ENCODE data around the gene ZNF354C. TPM values are rescaled to one million over a fixed set of nuclear protein-coding genes. Genes with fewer than 3 reads are reported as not detected.

ZNF354C gene
- total RNA-seq, 5 donors from 2014 or later (not counting 1 experiment from before 2014, with no cell fraction given): 5.3 to 9.3 (median 8.1) TPM

DNA sequence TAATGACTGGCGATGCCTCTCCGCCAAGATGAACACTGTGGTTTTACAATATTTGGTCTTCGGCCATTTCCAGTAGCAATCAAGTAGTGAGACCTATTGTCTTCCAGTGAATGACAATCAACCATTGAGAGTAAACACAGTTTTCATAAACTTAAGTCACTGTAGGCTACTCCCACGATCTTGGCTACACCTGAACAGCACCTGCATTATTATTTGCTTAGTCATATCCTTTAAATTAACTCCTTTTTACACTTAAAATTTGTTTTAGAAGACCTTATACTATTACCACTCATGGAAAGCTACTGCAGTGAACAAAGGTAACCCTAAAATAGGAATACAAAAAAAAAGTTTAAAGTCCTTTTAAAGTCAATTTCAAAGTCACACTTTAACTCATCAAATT lies 58.2 kb downstream of the ZNF354C start:
- no peak overlapping the region for H3K27ac ChIP-seq (ENCODE audit: low read length)
- H3K4me1 Mint-ChIP-seq: no peaks in the 10 kb centered on the region
- CTCF ChIA-PET: no interaction called here
- H3K9me3 ChIP-seq: no peaks in the 10 kb centered on the region
- H3K4me1 ChIP-seq (ENCODE audit: control insufficient read depth in 1 of 2, extremely low read depth in 1 of 2, insufficient read depth in 2 of 2, low read length in 2 of 2): no peaks in the 10 kb centered on the region
- peaks cover 11 to 25% (median 21%) of the 10 kb centered on the region in 3 donors for H3K9me3 Mint-ChIP-seq
- H3K36me3 ChIP-seq (ENCODE audit: control insufficient read depth in 2 of 2, extremely low read depth in 1 of 2, insufficient read depth in 1 of 2, low read length in 1 of 2): no peaks in the 10 kb centered on the region
- WGBS (ENCODE audit: insufficient coverage): 90% methylated on average over 3 of the region's 4 CpGs
- peaks cover 0 to 10% of the 10 kb centered on the region in 2 experiments for H3K27me3 ChIP-seq (replicated peaks in 1 of 2; ENCODE audit: control insufficient read depth in 2 of 2, extremely low read depth in 1 of 2, insufficient read depth in 2 of 2, low read length in 1 of 2)
- no peak overlapping the region for H3K4me3 ChIP-seq (ENCODE audit: control insufficient read depth in 1 of 2, extremely low read depth in 1 of 2, low read length in 1 of 2)
- H3K4me3 Mint-ChIP-seq: no peak overlapping the region
- no peaks in the 10 kb centered on the region for H3K27me3 Mint-ChIP-seq
- H3K27ac Mint-ChIP-seq: no peak overlapping the region
- POLR2A ChIA-PET: no interaction called here
- peaks cover 3% of the 10 kb centered on the region for H3K36me3 Mint-ChIP-seq
- DNase-seq: no peak
- no peak for ATAC-seq (replicated peaks in 1 of 4)

DNA sequence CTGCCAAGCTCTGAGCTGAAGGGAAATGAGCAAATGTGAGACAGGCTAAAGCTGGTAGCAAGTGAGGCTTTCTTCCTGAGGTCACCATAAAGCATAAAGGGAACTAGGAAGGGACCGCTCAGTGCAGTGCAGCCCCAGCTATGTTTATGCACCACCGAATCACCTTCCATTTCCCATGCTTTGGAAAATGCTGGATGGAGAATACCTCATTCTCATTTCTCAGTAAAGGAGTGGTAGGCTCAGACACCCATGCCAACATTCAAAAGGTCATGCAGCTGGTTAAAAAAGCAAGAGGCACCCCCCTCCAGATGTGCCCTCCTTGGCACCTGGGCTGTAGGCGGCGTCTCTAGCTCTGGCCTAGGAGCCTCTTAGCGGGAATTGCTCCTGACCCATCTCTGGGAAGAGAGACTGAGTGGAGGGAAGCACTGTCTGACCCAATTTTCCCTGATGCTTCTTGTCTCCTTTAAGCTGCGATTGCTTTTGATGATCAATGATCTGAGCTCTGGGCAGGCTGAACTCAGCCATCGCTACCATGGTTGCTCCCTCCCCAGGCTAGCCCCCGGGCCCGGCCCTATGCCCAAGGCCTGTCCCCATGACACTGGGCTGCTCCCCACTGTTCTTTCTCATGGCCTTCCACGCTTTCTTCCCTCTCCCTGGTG lies 58.7 kb downstream of the ZNF354C start:
- Mint-ChIP-seq H3K27me3 (no peaks in the 10 kb centered on the region), H3K4me3 (no peak overlapping the region), H3K27ac (no peak overlapping the region), H3K36me3 (peaks cover 3% of the 10 kb centered on the region), H3K9me3 (peaks cover 11 to 20% (median 16%) of the 10 kb centered on the region in 3 donors), H3K4me1 (no peaks in the 10 kb centered on the region)
- H3K4me1 ChIP-seq (ENCODE audit: control insufficient read depth in 1 of 2, extremely low read depth in 1 of 2, insufficient read depth in 2 of 2, low read length in 2 of 2): no peaks in the 10 kb centered on the region
- no peak for ATAC-seq (replicated peaks in 1 of 4)
- no peaks in the 10 kb centered on the region for H3K36me3 ChIP-seq (ENCODE audit: control insufficient read depth in 2 of 2, extremely low read depth in 1 of 2, insufficient read depth in 1 of 2, low read length in 1 of 2)
- 94% methylated on average over 5 of the region's 10 CpGs for WGBS (ENCODE audit: insufficient coverage)
- no peak for DNase-seq
- H3K27ac ChIP-seq (ENCODE audit: low read length): no peak overlapping the region
- POLR2A ChIA-PET: no interaction called here
- CTCF ChIA-PET: no interaction called here
- H3K9me3 ChIP-seq: no peaks in the 10 kb centered on the region
- H3K4me3 ChIP-seq (ENCODE audit: control insufficient read depth in 1 of 2, extremely low read depth in 1 of 2, low read length in 1 of 2): no peak overlapping the region
- H3K27me3 ChIP-seq (replicated peaks in 1 of 2; ENCODE audit: control insufficient read depth in 2 of 2, extremely low read depth in 1 of 2, insufficient read depth in 2 of 2, low read length in 1 of 2): peaks cover 0 to 11% of the 10 kb centered on the region in 2 experiments

GRCh38 chr5:179119415-179120170 lies 59.4 kb downstream of the ZNF354C start:
- H3K4me3 ChIP-seq (ENCODE audit: control insufficient read depth in 1 of 2, extremely low read depth in 1 of 2, low read length in 1 of 2): no peak overlapping the region
- DNase-seq: no peak

GRCh38 chr5:179120421-179120861 lies 60.3 kb downstream of the ZNF354C start:
- no peaks in the 10 kb centered on the region for H3K4me1 Mint-ChIP-seq
- Histone ChIP-seq H3K4me3 (ENCODE audit: control insufficient read depth in 1 of 2, extremely low read depth in 1 of 2, low read length in 1 of 2) (no peak overlapping the region), H3K27ac (ENCODE audit: low read length) (no peak overlapping the region), H3K9me3 (no peaks in the 10 kb centered on the region), H3K4me1 (ENCODE audit: control insufficient read depth in 1 of 2, extremely low read depth in 1 of 2, insufficient read depth in 2 of 2, low read length in 2 of 2) (no peaks in the 10 kb centered on the region), H3K36me3 (ENCODE audit: control insufficient read depth in 2 of 2, extremely low read depth in 1 of 2, insufficient read depth in 1 of 2, low read length in 1 of 2) (no peaks in the 10 kb centered on the region), H3K27me3 (replicated peaks in 1 of 2; ENCODE audit: control insufficient read depth in 2 of 2, extremely low read depth in 1 of 2, insufficient read depth in 2 of 2, low read length in 1 of 2) (peaks cover 0 to 14% of the 10 kb centered on the region in 2 experiments)
- no peaks in the 10 kb centered on the region for H3K27me3 Mint-ChIP-seq
- POLR2A ChIA-PET: no interaction called here
- H3K36me3 Mint-ChIP-seq: peaks cover 3% of the 10 kb centered on the region
- ATAC-seq (replicated peaks in 1 of 4) (no peak), DNase-seq (no peak)
- H3K9me3 Mint-ChIP-seq: peaks cover 1 to 6% (median 5%) of the 10 kb centered on the region in 3 donors
- no peak overlapping the region for H3K4me3 Mint-ChIP-seq
- H3K27ac Mint-ChIP-seq: no peak overlapping the region
- 98% methylated on average over 31 of the region's 35 CpGs for WGBS (ENCODE audit: insufficient coverage)
- CTCF ChIA-PET: no interaction called here

More at GRCh38 chr5:179119415-179120170, 59.4 kb downstream of the ZNF354C start:
- H3K4me1 Mint-ChIP-seq: no peaks in the 10 kb centered on the region
- H3K9me3 Mint-ChIP-seq: peaks cover 10 to 15% (median 11%) of the 10 kb centered on the region in 3 donors
- H3K4me3 Mint-ChIP-seq: no peak overlapping the region
- no peaks in the 10 kb centered on the region for H3K4me1 ChIP-seq (ENCODE audit: control insufficient read depth in 1 of 2, extremely low read depth in 1 of 2, insufficient read depth in 2 of 2, low read length in 2 of 2)
- no peaks in the 10 kb centered on the region for H3K9me3 ChIP-seq
- peaks cover 0 to 14% of the 10 kb centered on the region in 2 experiments for H3K27me3 ChIP-seq (replicated peaks in 1 of 2; ENCODE audit: control insufficient read depth in 2 of 2, extremely low read depth in 1 of 2, insufficient read depth in 2 of 2, low read length in 1 of 2)
- no peaks in the 10 kb centered on the region for H3K27me3 Mint-ChIP-seq
- 92% methylated on average over 7 of the region's 15 CpGs for WGBS (ENCODE audit: insufficient coverage)
- peaks cover 3% of the 10 kb centered on the region for H3K36me3 Mint-ChIP-seq
- ChIA-PET POLR2A (no interaction called here), CTCF (no interaction called here)
- H3K36me3 ChIP-seq (ENCODE audit: control insufficient read depth in 2 of 2, extremely low read depth in 1 of 2, insufficient read depth in 1 of 2, low read length in 1 of 2): no peaks in the 10 kb centered on the region
- ATAC-seq (replicated peaks in 1 of 4): no peak
- no peak overlapping the region for H3K27ac ChIP-seq (ENCODE audit: low read length)
- H3K27ac Mint-ChIP-seq: no peak overlapping the region

GRCh38 chr5:179120951-179121666 lies 60.9 kb downstream of the ZNF354C start:
- H3K4me1 ChIP-seq (ENCODE audit: control insufficient read depth in 1 of 2, extremely low read depth in 1 of 2, insufficient read depth in 2 of 2, low read length in 2 of 2): no peaks in the 10 kb centered on the region
- no peaks in the 10 kb centered on the region for H3K9me3 ChIP-seq
- peaks cover 0 to 5% (median 5%) of the 10 kb centered on the region in 3 donors for H3K9me3 Mint-ChIP-seq
- 85% methylated on average over 66 of the region's 75 CpGs for WGBS (ENCODE audit: insufficient coverage)
- no peak overlapping the region for H3K4me3 ChIP-seq (ENCODE audit: control insufficient read depth in 1 of 2, extremely low read depth in 1 of 2, low read length in 1 of 2)
- ChIA-PET POLR2A (no interaction called here), CTCF (no interaction called here)
- no peak for DNase-seq
- H3K36me3 Mint-ChIP-seq: peaks cover 3% of the 10 kb centered on the region
- H3K27me3 ChIP-seq (replicated peaks in 1 of 2; ENCODE audit: control insufficient read depth in 2 of 2, extremely low read depth in 1 of 2, insufficient read depth in 2 of 2, low read length in 1 of 2): peaks cover 0 to 11% of the 10 kb centered on the region in 2 experiments
- no peak overlapping the region for H3K4me3 Mint-ChIP-seq
- no peak overlapping the region for H3K27ac Mint-ChIP-seq
- no peaks in the 10 kb centered on the region for H3K27me3 Mint-ChIP-seq
- H3K4me1 Mint-ChIP-seq: no peaks in the 10 kb centered on the region
- H3K27ac ChIP-seq (ENCODE audit: low read length): no peak overlapping the region
- no peak for ATAC-seq (replicated peaks in 1 of 4)
- H3K36me3 ChIP-seq (ENCODE audit: control insufficient read depth in 2 of 2, extremely low read depth in 1 of 2, insufficient read depth in 1 of 2, low read length in 1 of 2): no peaks in the 10 kb centered on the region

GRCh38 chr5:179121667-179122111 lies 61.5 kb downstream of the ZNF354C start:
- WGBS (ENCODE audit: insufficient coverage): 92% methylated on average over 20 of the region's 25 CpGs
- POLR2A ChIA-PET: no interaction called here
- CTCF ChIA-PET: no interaction called here

More at GRCh38 chr5:179121667-179122111, 61.5 kb downstream of the ZNF354C start:
- Histone ChIP-seq H3K27ac (ENCODE audit: low read length) (no peak overlapping the region), H3K4me1 (ENCODE audit: control insufficient read depth in 1 of 2, extremely low read depth in 1 of 2, insufficient read depth in 2 of 2, low read length in 2 of 2) (no peaks in the 10 kb centered on the region), H3K9me3 (no peaks in the 10 kb centered on the region), H3K4me3 (ENCODE audit: control insufficient read depth in 1 of 2, extremely low read depth in 1 of 2, low read length in 1 of 2) (no peak overlapping the region), H3K27me3 (replicated peaks in 1 of 2; ENCODE audit: control insufficient read depth in 2 of 2, extremely low read depth in 1 of 2, insufficient read depth in 2 of 2, low read length in 1 of 2) (peaks cover 0 to 11% of the 10 kb centered on the region in 2 experiments), H3K36me3 (ENCODE audit: control insufficient read depth in 2 of 2, extremely low read depth in 1 of 2, insufficient read depth in 1 of 2, low read length in 1 of 2) (no peaks in the 10 kb centered on the region)
- DNase-seq (no peak), ATAC-seq (replicated peaks in 1 of 4) (no peak)
- H3K27ac Mint-ChIP-seq: no peak overlapping the region
- peaks cover 0 to 5% (median 0%) of the 10 kb centered on the region in 3 donors for H3K9me3 Mint-ChIP-seq
- no peaks in the 10 kb centered on the region for H3K27me3 Mint-ChIP-seq
- H3K36me3 Mint-ChIP-seq: peaks cover 3% of the 10 kb centered on the region
- H3K4me1 Mint-ChIP-seq: no peaks in the 10 kb centered on the region
- H3K4me3 Mint-ChIP-seq: no peak overlapping the region
